GM19025 (cell line): ENCODE data around the gene TRNAU1AP.

ENCODE experiments used
- ATAC-seq: cut with Tn5 transposase; IDR thresholded peaks from one replicate; pipeline ENCODE4 v1.9.1; 2021; ENCODE audit warnings: mild to moderate bottlenecking, low read depth, moderate library complexity; ENCODE audit not compliant: unreplicated experiment

The TRNAU1AP gene

GRCh38 chr1:28602536-28603439 lies 49.9 kb downstream of the TRNAU1AP start:
- no peak for ATAC-seq

- no peak for ATAC-seq
Observed at GRCh38 chr1:28604411-28604810, 51.5 kb downstream of the TRNAU1AP start.

- ATAC-seq: no peak
Observed at GRCh38 chr1:28604962-28605361, 52.1 kb downstream of the TRNAU1AP start.

GRCh38 chr1:28606771-28607170 lies 53.9 kb downstream of the TRNAU1AP start:
- ATAC-seq: no peak

- no peak for ATAC-seq
Observed at GRCh38 chr1:28613175-28613574, 60.3 kb downstream of the TRNAU1AP start.
